Skeletal muscle satellite cell (primary cell): ENCODE measurements around the gene RGS12.

Source experiments
- H3K27me3 ChIP-seq: 2 replicates; pipeline ENCODE4 v1.7.0; 2013; ENCODE audit warnings: low read length; ENCODE audit not compliant: control insufficient read depth, insufficient read depth
- H3K36me3 ChIP-seq: 2 replicates; pipeline ENCODE4 v1.7.0; 2013; ENCODE audit warnings: mild to moderate bottlenecking, control low read depth, low read length; ENCODE audit not compliant: insufficient read depth
- H3K4me1 ChIP-seq: 2 replicates; pipeline ENCODE4 v1.7.0; 2013; ENCODE audit warnings: low read length; ENCODE audit not compliant: control insufficient read depth, insufficient read depth
- H3K4me2 ChIP-seq: 2 replicates; pipeline ENCODE4 v1.7.0; 2013; ENCODE audit warnings: mild to moderate bottlenecking, low read length
- H3K4me3 ChIP-seq: 2 replicates; pipeline ENCODE4 v1.7.0; 2013; ENCODE audit warnings: low read length
- H3K9ac ChIP-seq: 2 replicates; pipeline ENCODE4 v1.7.0; 2013; ENCODE audit warnings: mild to moderate bottlenecking, low read depth, low read length, moderate library complexity
- H3K9me3 ChIP-seq: replicated peaks from 2 replicates; pipeline ENCODE4 v1.7.0; 2013; ENCODE audit warnings: mild to moderate bottlenecking, control low read depth, low read length

RGS12 gene

GRCh38 chr4:3249711-3250437 is 42.9 kb upstream of the RGS12 start:
- H3K4me1 ChIP-seq, result no peaks in the 10 kb centered on the region
- no peak overlapping the region for H3K4me2 ChIP-seq
- H3K4me3 ChIP-seq, result no peak overlapping the region
- H3K9ac ChIP-seq, result no peak overlapping the region
- H3K27me3 ChIP-seq, result no peaks in the 10 kb centered on the region
- no peaks in the 10 kb centered on the region for H3K9me3 ChIP-seq
- H3K36me3 ChIP-seq, result no peaks in the 10 kb centered on the region

- H3K4me3 ChIP-seq, result no peak overlapping the region
- no peaks in the 10 kb centered on the region for H3K36me3 ChIP-seq
- no peaks in the 10 kb centered on the region for H3K4me1 ChIP-seq
- no peaks in the 10 kb centered on the region for H3K9me3 ChIP-seq
- no peak overlapping the region for H3K9ac ChIP-seq
- H3K4me2 ChIP-seq, result no peak overlapping the region
- no peaks in the 10 kb centered on the region for H3K27me3 ChIP-seq
These were observed 42.3 kb upstream of the RGS12 start for GRCh38 chr4:3250438-3250955.

- H3K9me3 ChIP-seq, result no peaks in the 10 kb centered on the region
- no peak overlapping the region for H3K9ac ChIP-seq
- H3K4me2 ChIP-seq, result no peak overlapping the region
- no peaks in the 10 kb centered on the region for H3K36me3 ChIP-seq
- H3K4me1 ChIP-seq, result no peaks in the 10 kb centered on the region
- no peaks in the 10 kb centered on the region for H3K27me3 ChIP-seq
- H3K4me3 ChIP-seq, result no peak overlapping the region
These were observed 41.7 kb upstream of the RGS12 start for GRCh38 chr4:3250956-3251690.

- no peak overlapping the region for H3K9ac ChIP-seq
These were observed 40.9 kb upstream of the RGS12 start for GRCh38 chr4:3251691-3252479.

GRCh38 chr4:3252480-3252828 is 40.4 kb upstream of the RGS12 start:
- Histone ChIP-seq H3K4me3 (no peak overlapping the region), H3K36me3 (no peaks in the 10 kb centered on the region), H3K4me2 (no peak overlapping the region), H3K9ac (no peak overlapping the region), H3K9me3 (no peaks in the 10 kb centered on the region), H3K4me1 (peaks cover 3% of the 10 kb centered on the region), H3K27me3 (no peaks in the 10 kb centered on the region)

More at GRCh38 chr4:3251691-3252479, 40.9 kb upstream of the RGS12 start:
- Histone ChIP-seq H3K4me2 (no peak overlapping the region), H3K4me1 (no peaks in the 10 kb centered on the region), H3K27me3 (no peaks in the 10 kb centered on the region), H3K4me3 (no peak overlapping the region), H3K36me3 (no peaks in the 10 kb centered on the region), H3K9me3 (no peaks in the 10 kb centered on the region)

- no peaks in the 10 kb centered on the region for H3K36me3 ChIP-seq
- H3K9me3 ChIP-seq, result no peaks in the 10 kb centered on the region
- peaks cover 6% of the 10 kb centered on the region for H3K4me1 ChIP-seq
- no peaks in the 10 kb centered on the region for H3K27me3 ChIP-seq
- H3K9ac ChIP-seq, result no peak overlapping the region
- H3K4me3 ChIP-seq, result no peak overlapping the region
- no peak overlapping the region for H3K4me2 ChIP-seq
These were observed 39.8 kb upstream of the RGS12 start for GRCh38 chr4:3252831-3253641.

- no peak overlapping the region for H3K9ac ChIP-seq
- no peak overlapping the region for H3K4me2 ChIP-seq
These were observed 39.0 kb upstream of the RGS12 start for GRCh38 chr4:3253808-3254207.

GRCh38 chr4:3254302-3255131 is 38.3 kb upstream of the RGS12 start:
- no peaks in the 10 kb centered on the region for H3K9me3 ChIP-seq
- no peak overlapping the region for H3K4me3 ChIP-seq
- no peaks in the 10 kb centered on the region for H3K36me3 ChIP-seq
- H3K4me2 ChIP-seq, result no peak overlapping the region
- H3K9ac ChIP-seq, result no peak overlapping the region
- H3K4me1 ChIP-seq, result peaks cover 6% of the 10 kb centered on the region
- no peaks in the 10 kb centered on the region for H3K27me3 ChIP-seq

More at GRCh38 chr4:3253808-3254207, 39.0 kb upstream of the RGS12 start:
- H3K36me3 ChIP-seq, result no peaks in the 10 kb centered on the region
- H3K27me3 ChIP-seq, result no peaks in the 10 kb centered on the region
- no peaks in the 10 kb centered on the region for H3K9me3 ChIP-seq
- H3K4me1 ChIP-seq, result peaks cover 6% of the 10 kb centered on the region
- H3K4me3 ChIP-seq, result no peak overlapping the region

- H3K9ac ChIP-seq, result no peak overlapping the region
- H3K4me1 ChIP-seq, result peaks cover 6% of the 10 kb centered on the region
- H3K9me3 ChIP-seq, result no peaks in the 10 kb centered on the region
- H3K36me3 ChIP-seq, result no peaks in the 10 kb centered on the region
- H3K4me2 ChIP-seq, result no peak overlapping the region
- H3K4me3 ChIP-seq, result no peak overlapping the region
- no peaks in the 10 kb centered on the region for H3K27me3 ChIP-seq
These were observed 37.1 kb upstream of the RGS12 start for GRCh38 chr4:3255611-3256186.
